Measurements from ENCODE around the gene OR1K1.

Gene OR1K1, protein sequence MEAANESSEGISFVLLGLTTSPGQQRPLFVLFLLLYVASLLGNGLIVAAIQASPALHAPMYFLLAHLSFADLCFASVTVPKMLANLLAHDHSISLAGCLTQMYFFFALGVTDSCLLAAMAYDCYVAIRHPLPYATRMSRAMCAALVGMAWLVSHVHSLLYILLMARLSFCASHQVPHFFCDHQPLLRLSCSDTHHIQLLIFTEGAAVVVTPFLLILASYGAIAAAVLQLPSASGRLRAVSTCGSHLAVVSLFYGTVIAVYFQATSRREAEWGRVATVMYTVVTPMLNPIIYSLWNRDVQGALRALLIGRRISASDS

DNA sequence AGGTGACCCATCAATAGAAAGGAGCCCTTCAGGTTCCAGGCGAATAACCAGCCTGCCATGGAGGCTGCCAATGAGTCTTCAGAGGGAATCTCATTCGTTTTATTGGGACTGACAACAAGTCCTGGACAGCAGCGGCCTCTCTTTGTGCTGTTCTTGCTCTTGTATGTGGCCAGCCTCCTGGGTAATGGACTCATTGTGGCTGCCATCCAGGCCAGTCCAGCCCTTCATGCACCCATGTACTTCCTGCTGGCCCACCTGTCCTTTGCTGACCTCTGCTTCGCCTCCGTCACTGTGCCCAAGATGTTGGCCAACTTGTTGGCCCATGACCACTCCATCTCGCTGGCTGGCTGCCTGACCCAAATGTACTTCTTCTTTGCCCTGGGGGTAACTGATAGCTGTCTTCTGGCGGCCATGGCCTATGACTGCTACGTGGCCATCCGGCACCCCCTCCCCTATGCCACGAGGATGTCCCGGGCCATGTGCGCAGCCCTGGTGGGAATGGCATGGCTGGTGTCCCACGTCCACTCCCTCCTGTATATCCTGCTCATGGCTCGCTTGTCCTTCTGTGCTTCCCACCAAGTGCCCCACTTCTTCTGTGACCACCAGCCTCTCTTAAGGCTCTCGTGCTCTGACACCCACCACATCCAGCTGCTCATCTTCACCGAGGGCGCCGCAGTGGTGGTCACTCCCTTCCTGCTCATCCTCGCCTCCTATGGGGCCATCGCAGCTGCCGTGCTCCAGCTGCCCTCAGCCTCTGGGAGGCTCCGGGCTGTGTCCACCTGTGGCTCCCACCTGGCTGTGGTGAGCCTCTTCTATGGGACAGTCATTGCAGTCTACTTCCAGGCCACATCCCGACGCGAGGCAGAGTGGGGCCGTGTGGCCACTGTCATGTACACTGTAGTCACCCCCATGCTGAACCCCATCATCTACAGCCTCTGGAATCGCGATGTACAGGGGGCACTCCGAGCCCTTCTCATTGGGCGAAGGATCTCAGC is at the start of gene OR1K1:
Gene OR1K1 (plus strand): TSS at position 58 of the 995 bp plus-strand sequence. CDS start 0 bp downstream, at position 58.
- TF ChIP-seq, protein P1, sequence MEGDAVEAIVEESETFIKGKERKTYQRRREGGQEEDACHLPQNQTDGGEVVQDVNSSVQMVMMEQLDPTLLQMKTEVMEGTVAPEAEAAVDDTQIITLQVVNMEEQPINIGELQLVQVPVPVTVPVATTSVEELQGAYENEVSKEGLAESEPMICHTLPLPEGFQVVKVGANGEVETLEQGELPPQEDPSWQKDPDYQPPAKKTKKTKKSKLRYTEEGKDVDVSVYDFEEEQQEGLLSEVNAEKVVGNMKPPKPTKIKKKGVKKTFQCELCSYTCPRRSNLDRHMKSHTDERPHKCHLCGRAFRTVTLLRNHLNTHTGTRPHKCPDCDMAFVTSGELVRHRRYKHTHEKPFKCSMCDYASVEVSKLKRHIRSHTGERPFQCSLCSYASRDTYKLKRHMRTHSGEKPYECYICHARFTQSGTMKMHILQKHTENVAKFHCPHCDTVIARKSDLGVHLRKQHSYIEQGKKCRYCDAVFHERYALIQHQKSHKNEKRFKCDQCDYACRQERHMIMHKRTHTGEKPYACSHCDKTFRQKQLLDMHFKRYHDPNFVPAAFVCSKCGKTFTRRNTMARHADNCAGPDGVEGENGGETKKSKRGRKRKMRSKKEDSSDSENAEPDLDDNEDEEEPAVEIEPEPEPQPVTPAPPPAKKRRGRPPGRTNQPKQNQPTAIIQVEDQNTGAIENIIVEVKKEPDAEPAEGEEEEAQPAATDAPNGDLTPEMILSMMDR (IDR thresholded peaks at IDR 0.05; ENCODE audit: control insufficient read depth, insufficient read depth, low read depth, low read length, missing control alignments), result no peak
- H3K4me3 ChIP-seq (ENCODE audit: control insufficient read depth, low read depth, low read length), result no peak within 1 kb of the TSS
- DNase-seq (ENCODE audit: low read depth), result no peak

DNA sequence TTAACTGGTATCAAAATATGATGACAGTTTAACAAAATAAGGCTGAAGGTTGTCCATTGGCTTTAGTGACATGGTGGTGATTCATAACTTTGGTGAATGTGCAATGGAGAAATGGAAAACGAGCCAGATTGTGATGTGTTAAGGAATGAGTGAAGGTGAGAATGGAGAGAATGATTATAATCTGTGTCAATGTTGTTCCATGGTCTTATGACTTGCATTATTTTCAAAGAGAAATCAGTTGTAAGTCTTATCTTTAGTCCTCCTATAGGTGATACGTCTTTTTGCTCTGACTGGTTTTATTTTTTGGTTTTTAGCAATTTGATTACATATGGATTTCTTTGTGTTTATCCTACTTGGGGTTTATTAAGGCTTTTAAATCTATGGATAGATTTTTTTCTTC is 45.1 kb upstream of the OR1K1 start:
- TF ChIP-seq, protein P1 (IDR thresholded peaks at IDR 0.05; ENCODE audit: control insufficient read depth, insufficient read depth, low read depth, low read length, missing control alignments), result no peak
- no peak for DNase-seq (ENCODE audit: low read depth)
- no peak overlapping the region for H3K4me3 ChIP-seq (ENCODE audit: control insufficient read depth, low read depth, low read length)

DNA sequence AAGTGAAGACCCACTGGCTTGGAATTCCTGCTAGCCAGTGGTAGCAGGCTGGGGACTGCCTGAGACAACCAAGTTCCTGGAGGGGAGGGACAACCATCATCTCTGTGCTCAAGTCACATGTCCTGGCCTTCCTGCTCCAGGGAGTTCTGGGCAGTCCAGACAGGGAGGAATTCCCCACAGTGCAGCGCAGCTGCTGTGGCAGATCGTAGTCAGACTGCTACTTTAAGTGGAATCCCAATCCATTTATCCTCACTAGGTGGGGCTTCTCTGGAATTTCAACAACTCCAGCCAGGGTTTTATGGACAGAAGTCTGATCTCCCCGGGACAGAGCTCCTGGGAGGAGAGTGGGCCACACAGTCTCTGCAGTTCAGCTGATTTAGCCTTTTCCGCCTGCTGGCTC is 32.1 kb upstream of the OR1K1 start:
- TF ChIP-seq, protein P1 (IDR thresholded peaks at IDR 0.05; ENCODE audit: control insufficient read depth, insufficient read depth, low read depth, low read length, missing control alignments), result no peak
- no peak for DNase-seq (ENCODE audit: low read depth)
- no peak overlapping the region for H3K4me3 ChIP-seq (ENCODE audit: control insufficient read depth, low read depth, low read length)

DNA sequence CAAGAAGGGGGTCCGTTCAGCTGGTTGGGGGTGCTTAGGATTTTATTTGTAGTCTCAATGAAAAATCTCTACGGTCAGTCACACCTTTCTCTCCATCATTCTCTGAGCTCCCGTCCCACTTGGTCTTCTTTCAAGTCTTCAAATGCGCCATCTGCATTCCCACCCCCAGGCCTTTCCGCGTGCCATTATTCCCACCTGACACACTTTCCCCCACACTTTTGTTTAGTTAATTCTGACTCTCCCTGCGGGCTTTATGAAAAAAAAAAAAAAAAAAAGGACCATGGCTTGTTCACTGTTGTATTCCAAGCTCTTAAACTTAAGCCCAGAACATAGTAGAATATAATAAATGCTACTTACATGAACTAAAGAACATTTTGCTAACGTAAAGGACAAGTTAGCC is 22.9 kb upstream of the OR1K1 start:
- no peak overlapping the region for H3K4me3 ChIP-seq (ENCODE audit: control insufficient read depth, low read depth, low read length)
- TF ChIP-seq, protein P1 (IDR thresholded peaks at IDR 0.05; ENCODE audit: control insufficient read depth, insufficient read depth, low read depth, low read length, missing control alignments), result no peak
- no peak for DNase-seq (ENCODE audit: low read depth)

DNA sequence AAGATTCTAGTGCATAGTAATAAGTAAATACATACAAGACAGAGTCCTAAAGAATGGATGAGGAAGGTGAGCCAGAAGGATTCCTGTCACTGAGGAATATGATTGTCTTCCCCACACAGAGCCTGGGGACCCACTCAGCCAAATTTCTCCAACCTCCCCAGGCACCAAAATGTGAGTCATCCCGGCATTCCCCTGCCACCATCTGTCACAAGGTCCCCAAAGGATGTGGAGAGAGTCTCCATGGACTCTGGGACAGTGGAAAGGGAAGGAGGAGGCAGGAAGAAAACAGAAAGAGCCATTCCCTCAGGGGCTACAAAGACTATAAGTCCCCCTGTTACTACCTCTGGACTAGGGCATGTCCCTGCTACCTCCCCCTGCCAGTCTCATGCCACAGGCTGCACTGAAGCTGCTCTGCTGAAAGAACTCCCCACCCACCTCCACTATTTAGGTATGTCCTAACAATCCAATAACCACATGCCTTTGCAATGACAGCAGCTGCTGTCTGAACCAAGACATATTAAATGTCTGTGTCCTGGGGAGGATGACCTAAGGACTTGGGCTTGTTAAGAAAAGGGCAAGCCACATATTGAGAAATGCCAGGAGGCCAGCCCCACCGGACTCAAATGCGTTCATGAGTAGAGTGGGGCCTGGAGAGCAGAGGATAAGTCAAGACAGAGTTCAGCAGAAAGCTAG is 21.8 kb upstream of the OR1K1 start:
- H3K4me3 ChIP-seq (ENCODE audit: control insufficient read depth, low read depth, low read length), result no peak overlapping the region
- DNase-seq (ENCODE audit: low read depth), result peak; percentile 38
- TF ChIP-seq, protein P1 (IDR thresholded peaks at IDR 0.05; ENCODE audit: control insufficient read depth, insufficient read depth, low read depth, low read length, missing control alignments), result no peak

DNA sequence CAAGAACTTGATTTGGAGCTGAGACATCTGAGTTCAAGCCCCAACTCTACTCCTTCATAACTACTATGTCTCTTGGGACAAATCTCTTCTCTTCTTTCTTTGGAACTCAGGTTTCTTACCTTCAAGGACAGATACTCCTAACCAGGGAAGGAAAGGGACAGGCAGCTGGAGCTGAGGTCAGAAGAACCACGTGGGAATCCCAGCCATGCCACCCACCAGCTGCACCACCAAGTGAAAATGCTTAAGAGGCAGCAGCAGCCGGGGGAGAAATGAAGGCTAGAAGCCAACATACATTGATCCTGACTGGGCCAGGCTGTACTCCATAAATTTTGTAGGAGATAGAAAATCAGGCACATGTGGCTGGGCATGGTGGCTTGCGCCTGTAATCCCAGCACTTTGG is 20.7 kb upstream of the OR1K1 start:
- DNase-seq (ENCODE audit: low read depth), result no peak
- H3K4me3 ChIP-seq (ENCODE audit: control insufficient read depth, low read depth, low read length), result no peak overlapping the region
- TF ChIP-seq, protein P1 (IDR thresholded peaks at IDR 0.05; ENCODE audit: control insufficient read depth, insufficient read depth, low read depth, low read length, missing control alignments), result no peak

All from AG09309 (cell line).